ENCODE results near the gene SLC66A2.
"Not testable (repeated sequence)": the region's sequence is repeated elsewhere in the genome, so short reads cannot be mapped to it uniquely, and the experiment has no call there.

- not testable (repeated sequence) for TF ChIP-seq CTCF (IDR thresholded peaks at IDR 0.05; ENCODE audit: insufficient read depth, low read length); SPI1 (IDR thresholded peaks at IDR 0.05; ENCODE audit: borderline replicate concordance, low read depth); POLR2AphosphoS5 (IDR thresholded peaks at IDR 0.05; ENCODE audit: low read depth); REST (IDR thresholded peaks at IDR 0.05; ENCODE audit: insufficient replicate concordance, low read depth); GABPA (IDR thresholded peaks at IDR 0.05; ENCODE audit: low read depth)
These were observed 86.5 kb downstream of the SLC66A2 start for GRCh38 chr18:79864955-79865354.
